ENCODE data around the gene PAX2. TPM values are rescaled to one million over a fixed set of nuclear protein-coding genes. Genes with fewer than 3 reads are reported as not detected.

The PAX2 gene
- total RNA-seq, 4 donors from 2014 or later: not detected

- H3K4me3 ChIP-seq: no peak overlapping the region
- H3K9me3 ChIP-seq: no peaks in the 10 kb centered on the region
- peaks cover 32 to 45% (median 43%) of the 10 kb centered on the region in 4 donors for H3K4me1 ChIP-seq
- TF ChIP-seq POLR2AphosphoS5 (IDR thresholded peaks at IDR 0.05) (no peak), CTCF (IDR thresholded peaks at IDR 0.05) (no peak), EP300 (IDR thresholded peaks at IDR 0.05) (no peak), POLR2A (IDR thresholded peaks at IDR 0.05; ENCODE audit: low read depth) (no peak)
- no peak overlapping the region for H3K27ac ChIP-seq (replicated peaks in 1 of 4)
- peaks cover 5 to 91% (median 59%) of the 10 kb centered on the region in 4 donors for H3K27me3 ChIP-seq
- DNase-seq (ENCODE audit: extremely low spot score): no peak
- WGBS: 10% methylated on average over 21 of the region's 44 CpGs
- H3K36me3 ChIP-seq: no peaks in the 10 kb centered on the region
- intact Hi-C loops (cut with DNase I): no loop called here
Observed at GRCh38 chr10:100829933-100830727, 84.7 kb downstream of the PAX2 start.

- WGBS: 30% methylated on average over 1 of the region's 1 CpG
- H3K27me3 ChIP-seq: peaks cover 5 to 91% (median 53%) of the 10 kb centered on the region in 4 donors
Observed at GRCh38 chr10:100830728-100831111, 85.3 kb downstream of the PAX2 start.

GRCh38 chr10:100831742-100832141, 86.4 kb downstream of the PAX2 start:
- TF ChIP-seq POLR2AphosphoS5 (IDR thresholded peaks at IDR 0.05) (no peak), POLR2A (IDR thresholded peaks at IDR 0.05; ENCODE audit: low read depth) (no peak), CTCF (IDR thresholded peaks at IDR 0.05) (no peak), EP300 (IDR thresholded peaks at IDR 0.05) (no peak)
- H3K4me3 ChIP-seq: no peak overlapping the region
- H3K27ac ChIP-seq (replicated peaks in 1 of 4): no peak overlapping the region
- no peaks in the 10 kb centered on the region for H3K9me3 ChIP-seq
- H3K27me3 ChIP-seq: peaks cover 5 to 91% (median 42%) of the 10 kb centered on the region in 4 donors
- peaks cover 28 to 37% (median 36%) of the 10 kb centered on the region in 4 donors for H3K4me1 ChIP-seq
- WGBS: 81% methylated on average over 1 of the region's 1 CpG
- DNase-seq (ENCODE audit: extremely low spot score): no peak
- intact Hi-C loops (cut with DNase I): no loop called here
- no peaks in the 10 kb centered on the region for H3K36me3 ChIP-seq

More at GRCh38 chr10:100830728-100831111, 85.3 kb downstream of the PAX2 start:
- no peak for TF ChIP-seq POLR2AphosphoS5 (IDR thresholded peaks at IDR 0.05)
- TF ChIP-seq POLR2A (IDR thresholded peaks at IDR 0.05; ENCODE audit: low read depth): no peak
- no peak for TF ChIP-seq EP300 (IDR thresholded peaks at IDR 0.05)
- TF ChIP-seq CTCF (IDR thresholded peaks at IDR 0.05): no peak
- Histone ChIP-seq H3K27ac (replicated peaks in 1 of 4) (no peak overlapping the region), H3K9me3 (no peaks in the 10 kb centered on the region), H3K4me1 (peaks cover 32 to 45% (median 43%) of the 10 kb centered on the region in 4 donors), H3K4me3 (no peak overlapping the region), H3K36me3 (no peaks in the 10 kb centered on the region)
- DNase-seq (ENCODE audit: extremely low spot score): no peak
- intact Hi-C loops (cut with DNase I): no loop called here

- DNase-seq (ENCODE audit: extremely low spot score): no peak
- Histone ChIP-seq H3K27ac (replicated peaks in 1 of 4) (no peak overlapping the region), H3K4me1 (no peaks in the 10 kb centered on the region), H3K27me3 (peaks cover 0 to 82% (median 4%) of the 10 kb centered on the region in 4 donors), H3K4me3 (no peak overlapping the region), H3K36me3 (no peaks in the 10 kb centered on the region), H3K9me3 (peaks cover 0 to 1% (median under 1%) of the 10 kb centered on the region in 4 donors)
- 78% methylated on average over 7 of the region's 7 CpGs for WGBS
- TF ChIP-seq CTCF (IDR thresholded peaks at IDR 0.05): no peak
- TF ChIP-seq POLR2AphosphoS5 (IDR thresholded peaks at IDR 0.05): no peak
- no peak for TF ChIP-seq EP300 (IDR thresholded peaks at IDR 0.05)
- TF ChIP-seq POLR2A (IDR thresholded peaks at IDR 0.05; ENCODE audit: low read depth): no peak
- intact Hi-C loops (cut with DNase I): no loop called here
Observed at GRCh38 chr10:100835810-100836209, 90.4 kb downstream of the PAX2 start.
